AG09319 (cell line): ENCODE data around the gene MAPKAP1.
"Not testable (repeated sequence)": the region's sequence is repeated elsewhere in the genome, so short reads cannot be mapped to it uniquely, and the experiment has no call there.

Experiments used
- DNase-seq: peaks from one replicate; pipeline ENCODE4 v3.0.0-alpha.2; 2010; ENCODE audit warnings: low read depth; ENCODE audit errors: extremely low read depth
- CTCF ChIP-seq: IDR thresholded peaks from 2 replicates; pipeline ENCODE4 v1.5.1; 2011; ENCODE audit warnings: low read depth, mild to moderate bottlenecking, inconsistent platforms, low read length, moderate library complexity

MAPKAP1 gene

GRCh38 chr9:125574126-125574877 is 132.7 kb downstream of the MAPKAP1 start:
- DNase-seq = no peak
- TF ChIP-seq CTCF = no peak

- DNase-seq = not testable (repeated sequence)
Measured at GRCh38 chr9:125572461-125572860, 134.5 kb downstream of the MAPKAP1 start.

GRCh38 chr9:125571824-125572223 is 135.2 kb downstream of the MAPKAP1 start:
- not testable (repeated sequence) for DNase-seq

GRCh38 chr9:125570246-125570645 is 136.8 kb downstream of the MAPKAP1 start:
- TF ChIP-seq CTCF = no peak
- DNase-seq = no peak

GRCh38 chr9:125568621-125569020 is 138.4 kb downstream of the MAPKAP1 start:
- no peak for TF ChIP-seq CTCF
- no peak for DNase-seq

GRCh38 chr9:125566051-125566450 is 141.0 kb downstream of the MAPKAP1 start:
- not testable (repeated sequence) for DNase-seq

GRCh38 chr9:125565126-125565525 is 141.9 kb downstream of the MAPKAP1 start:
- no peak for TF ChIP-seq CTCF

GRCh38 chr9:125564631-125565030 is 142.4 kb downstream of the MAPKAP1 start:
- DNase-seq = no peak
- no peak for TF ChIP-seq CTCF

More at GRCh38 chr9:125565126-125565525, 141.9 kb downstream of the MAPKAP1 start:
- no peak for DNase-seq

GRCh38 chr9:125561509-125562148 is 145.4 kb downstream of the MAPKAP1 start:
- DNase-seq = no peak
- no peak for TF ChIP-seq CTCF
